Measurements from ENCODE around the gene FGFRL1. TPM values are rescaled to one million over a fixed set of nuclear protein-coding genes. Genes with fewer than 3 reads are reported as not detected.

FGFRL1 gene
- total RNA-seq, 1 donor from 2014 or later = 14.2 TPM

DNA sequence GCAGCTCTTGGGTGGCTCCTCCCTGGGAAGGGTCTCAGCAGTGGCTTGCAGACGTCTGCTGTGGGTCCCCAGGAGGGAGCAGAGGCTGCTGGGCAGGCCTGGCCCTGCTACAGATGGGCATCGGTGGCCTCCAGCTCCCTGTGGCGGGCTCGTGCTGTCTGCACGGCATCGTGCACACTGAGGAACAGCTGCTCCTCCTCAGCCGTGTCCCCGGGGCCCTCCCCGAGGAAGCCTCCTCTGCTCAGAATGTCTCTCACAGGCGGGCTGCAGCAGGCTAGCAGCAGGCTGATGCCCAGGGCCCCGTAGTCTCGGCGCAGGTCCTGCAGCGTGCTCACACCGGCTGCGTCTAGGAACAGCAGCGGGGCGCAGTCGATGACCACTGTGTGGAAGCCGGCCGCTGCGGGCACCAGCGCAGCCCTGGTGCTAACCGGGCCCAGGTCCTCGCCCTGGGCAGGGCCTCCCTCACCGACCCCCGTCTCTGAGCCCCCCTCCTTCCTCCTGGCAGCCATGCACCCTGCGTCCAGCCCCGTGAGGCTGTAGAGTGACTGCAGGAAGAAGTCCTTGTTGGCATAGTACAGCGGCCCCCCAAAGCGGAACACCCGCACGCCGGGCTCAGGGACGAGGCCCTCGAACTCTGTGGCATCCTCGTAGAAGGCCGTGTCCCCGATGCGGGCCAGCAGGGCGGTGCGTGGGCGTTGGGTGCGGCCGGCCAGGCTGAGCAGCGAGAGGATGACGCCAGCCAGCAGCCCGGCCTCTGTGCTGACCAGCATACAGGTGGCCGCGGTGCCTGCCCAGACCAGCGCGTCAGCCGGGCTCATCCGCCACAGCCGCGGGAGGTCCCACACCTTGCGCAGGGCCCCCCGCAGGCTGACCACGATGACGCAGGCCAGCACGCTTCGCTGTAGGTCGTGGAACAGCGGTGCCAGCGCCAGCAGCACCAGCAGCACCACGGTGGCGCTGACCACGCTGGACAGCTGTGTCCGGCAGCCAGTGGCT is 22.4 kb upstream of the FGFRL1 start:
- no peak for FAIRE-seq
- DNase-seq (ENCODE audit: low read depth) = no peak
- H3K36me3 ChIP-seq (ENCODE audit: control insufficient read depth, insufficient read depth, low read length) = peaks cover 5% of the 10 kb centered on the region
- TF ChIP-seq, protein P1, sequence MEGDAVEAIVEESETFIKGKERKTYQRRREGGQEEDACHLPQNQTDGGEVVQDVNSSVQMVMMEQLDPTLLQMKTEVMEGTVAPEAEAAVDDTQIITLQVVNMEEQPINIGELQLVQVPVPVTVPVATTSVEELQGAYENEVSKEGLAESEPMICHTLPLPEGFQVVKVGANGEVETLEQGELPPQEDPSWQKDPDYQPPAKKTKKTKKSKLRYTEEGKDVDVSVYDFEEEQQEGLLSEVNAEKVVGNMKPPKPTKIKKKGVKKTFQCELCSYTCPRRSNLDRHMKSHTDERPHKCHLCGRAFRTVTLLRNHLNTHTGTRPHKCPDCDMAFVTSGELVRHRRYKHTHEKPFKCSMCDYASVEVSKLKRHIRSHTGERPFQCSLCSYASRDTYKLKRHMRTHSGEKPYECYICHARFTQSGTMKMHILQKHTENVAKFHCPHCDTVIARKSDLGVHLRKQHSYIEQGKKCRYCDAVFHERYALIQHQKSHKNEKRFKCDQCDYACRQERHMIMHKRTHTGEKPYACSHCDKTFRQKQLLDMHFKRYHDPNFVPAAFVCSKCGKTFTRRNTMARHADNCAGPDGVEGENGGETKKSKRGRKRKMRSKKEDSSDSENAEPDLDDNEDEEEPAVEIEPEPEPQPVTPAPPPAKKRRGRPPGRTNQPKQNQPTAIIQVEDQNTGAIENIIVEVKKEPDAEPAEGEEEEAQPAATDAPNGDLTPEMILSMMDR (IDR thresholded peaks at IDR 0.05; ENCODE audit: insufficient read depth, low read length, severe bottlenecking) = no peak
- no peak overlapping the region for H3K4me3 ChIP-seq (ENCODE audit: low read depth, low read length)
- H3K27me3 ChIP-seq (ENCODE audit: control insufficient read depth, insufficient read depth, low read length) = no peaks in the 10 kb centered on the region

DNA sequence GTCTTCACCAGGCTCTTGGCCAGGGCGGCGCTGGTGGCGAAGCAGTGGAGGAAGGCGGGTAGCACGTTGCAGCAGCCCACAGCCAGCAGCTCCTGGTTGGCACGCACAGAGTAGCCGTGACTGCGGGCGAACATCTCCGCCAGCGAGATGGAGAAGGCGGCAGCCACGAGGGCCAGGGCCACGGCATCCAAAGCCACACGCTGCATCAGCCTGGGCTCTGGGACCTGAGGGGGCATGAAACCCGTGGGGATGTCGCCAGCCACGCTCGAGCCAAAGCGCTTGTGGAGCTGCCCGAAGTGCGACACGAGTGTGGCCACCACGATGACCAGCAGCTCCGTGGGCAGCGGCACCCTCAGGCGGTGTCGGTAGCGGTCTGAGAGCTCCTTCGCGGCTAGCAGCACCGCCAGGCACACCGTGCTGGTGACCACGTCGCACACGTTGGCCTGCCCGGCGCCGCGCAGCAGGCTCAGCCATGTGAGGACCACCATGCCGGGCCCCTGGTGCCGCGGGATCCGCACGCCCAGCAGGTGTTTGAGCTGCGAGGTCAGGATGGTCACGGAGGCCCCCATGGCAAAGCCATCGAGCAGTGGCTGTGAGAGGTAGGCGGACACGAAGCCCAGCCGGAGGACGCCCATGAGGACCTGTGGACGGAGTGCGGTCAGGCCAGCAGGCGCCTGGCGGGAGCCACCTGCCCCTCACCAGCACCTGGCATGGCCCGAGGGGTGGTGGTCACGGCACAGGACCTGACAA is 21.5 kb upstream of the FGFRL1 start:
- TF ChIP-seq, protein P1 (IDR thresholded peaks at IDR 0.05; ENCODE audit: insufficient read depth, low read length, severe bottlenecking) = no peak
- DNase-seq (ENCODE audit: low read depth) = no peak
- no peak overlapping the region for H3K4me3 ChIP-seq (ENCODE audit: low read depth, low read length)
- no peak for FAIRE-seq
- peaks cover 5% of the 10 kb centered on the region for H3K36me3 ChIP-seq (ENCODE audit: control insufficient read depth, insufficient read depth, low read length)
- H3K27me3 ChIP-seq (ENCODE audit: control insufficient read depth, insufficient read depth, low read length) = no peaks in the 10 kb centered on the region

DNA sequence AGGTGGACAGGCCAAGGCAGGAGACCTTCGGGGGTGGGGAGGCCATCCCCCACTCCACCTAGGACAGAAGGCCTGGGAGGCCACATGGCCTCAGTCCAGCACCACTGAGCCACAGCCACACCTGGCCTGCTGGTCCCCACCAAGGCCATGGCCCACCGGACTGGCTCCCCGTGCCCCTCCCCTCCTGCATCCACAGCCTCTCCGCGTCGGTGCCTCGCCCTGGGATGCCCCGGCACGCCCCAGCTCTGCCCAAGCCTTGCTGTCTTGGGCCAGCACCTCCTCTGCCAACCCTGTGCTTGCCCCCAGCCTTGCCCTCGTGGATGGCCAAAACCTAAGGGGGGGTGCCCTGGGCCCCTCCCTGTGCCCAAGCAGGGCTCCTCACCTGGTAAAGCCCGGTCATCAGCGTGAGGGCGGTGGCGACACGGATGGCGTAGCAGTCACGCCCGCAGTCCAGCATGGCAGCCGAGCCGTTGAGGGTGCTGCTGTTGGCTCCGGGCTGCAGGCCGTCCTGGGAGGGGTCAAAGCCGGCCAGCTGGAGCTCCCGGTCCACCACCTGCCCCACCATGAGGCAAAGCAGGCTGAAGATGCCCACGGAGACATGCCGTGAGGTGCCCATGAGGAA is 20.6 kb upstream of the FGFRL1 start:
- Histone ChIP-seq H3K27me3 (ENCODE audit: control insufficient read depth, insufficient read depth, low read length) (no peaks in the 10 kb centered on the region), H3K4me3 (ENCODE audit: low read depth, low read length) (no peak overlapping the region), H3K36me3 (ENCODE audit: control insufficient read depth, insufficient read depth, low read length) (peaks cover 5% of the 10 kb centered on the region)
- FAIRE-seq (no peak), DNase-seq (ENCODE audit: low read depth) (no peak)
- TF ChIP-seq, protein P1 (IDR thresholded peaks at IDR 0.05; ENCODE audit: insufficient read depth, low read length, severe bottlenecking) = no peak

DNA sequence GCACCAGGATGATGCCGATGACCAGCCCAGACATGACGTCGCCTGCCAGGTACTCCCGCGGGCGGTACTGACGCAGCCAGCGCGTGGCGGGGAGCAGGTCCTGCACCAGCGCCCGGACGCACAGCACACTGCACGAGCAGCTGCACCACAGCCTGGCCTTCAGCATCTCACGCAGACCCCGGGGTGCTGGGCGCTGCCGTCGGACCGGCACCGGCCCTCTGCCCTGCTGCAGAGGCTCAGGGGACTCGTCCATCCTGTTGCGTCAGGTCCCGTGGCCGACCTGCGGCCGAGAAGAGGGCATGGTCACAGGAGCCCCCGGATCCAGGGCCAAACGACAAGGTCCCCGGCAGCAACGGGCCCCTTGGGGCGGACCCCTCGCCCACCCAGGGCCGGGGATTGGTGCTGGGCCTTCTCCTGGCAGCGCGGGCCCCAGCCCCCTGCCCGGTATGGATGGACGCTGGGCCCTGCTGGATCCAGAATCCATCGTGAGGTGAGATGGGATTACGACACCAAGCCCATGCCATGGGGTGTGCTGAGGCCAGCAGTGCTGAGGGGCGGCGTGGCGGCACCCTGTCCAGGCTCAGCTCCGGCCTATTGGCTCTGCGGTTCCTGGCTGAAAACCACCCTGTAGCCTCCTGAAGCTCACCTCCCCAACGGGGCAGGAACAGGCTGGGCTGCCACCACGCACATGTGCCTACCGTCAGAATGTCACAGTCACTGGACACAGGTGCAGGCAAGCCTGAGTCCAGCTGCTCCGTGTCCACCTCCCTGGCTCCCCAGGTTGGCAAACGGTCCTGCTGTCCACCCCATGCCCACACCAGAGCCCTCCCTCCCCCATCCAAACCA is 19.8 kb upstream of the FGFRL1 start:
- Histone ChIP-seq H3K36me3 (ENCODE audit: control insufficient read depth, insufficient read depth, low read length) (peaks cover 5% of the 10 kb centered on the region), H3K27me3 (ENCODE audit: control insufficient read depth, insufficient read depth, low read length) (peaks cover 3% of the 10 kb centered on the region), H3K4me3 (ENCODE audit: low read depth, low read length) (no peak overlapping the region)
- DNase-seq (ENCODE audit: low read depth) (no peak), FAIRE-seq (no peak)
- TF ChIP-seq, protein P1 (IDR thresholded peaks at IDR 0.05; ENCODE audit: insufficient read depth, low read length, severe bottlenecking) = no peak
